SH-SY5Y (cell line): ENCODE data around the gene CAMLG.

Source experiments
- GATA2 ChIP-seq: IDR thresholded peaks from 2 replicates; pipeline ENCODE4 v1.6.1; 2011; ENCODE audit warnings: mild to moderate bottlenecking, low read depth, low read length
- GATA3 ChIP-seq: IDR thresholded peaks from 2 replicates; pipeline ENCODE4 v1.6.1; 2011; ENCODE audit warnings: low read depth, mild to moderate bottlenecking, low read length, moderate library complexity

DNA sequence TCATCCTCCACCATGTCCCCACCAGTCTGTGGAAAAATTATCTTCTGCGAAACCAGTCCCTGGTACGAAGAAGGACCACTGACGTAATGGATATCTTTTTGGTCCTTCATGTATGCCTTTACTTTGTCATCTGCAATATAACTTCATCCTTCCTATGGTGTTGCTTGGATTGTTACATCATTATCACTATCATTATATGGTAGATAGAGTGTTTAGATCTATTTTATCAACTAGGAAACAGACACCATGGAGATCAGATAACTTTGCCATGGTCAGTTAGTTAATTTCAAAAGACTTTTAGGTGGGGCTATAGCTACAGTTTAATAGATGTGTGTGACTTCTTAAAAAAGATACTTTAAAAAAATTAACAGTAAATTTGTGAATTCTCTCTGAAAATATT lies 23.8 kb upstream of the CAMLG start:
- TF ChIP-seq GATA2: no peak
- no peak for TF ChIP-seq GATA3
